Lower lobe of right lung (tissue), 2 donors: ENCODE results near the gene RRP8. TPM values are rescaled to one million over a fixed set of nuclear protein-coding genes. Genes with fewer than 3 reads are reported as not detected.

Experiments
- ATAC-seq, 2 donors: fragments of 200-7000 bp; cut with Tn5 transposase; one replicate each; pipeline ENCODE4 v1.9.1; 2020 to 2022; ENCODE audit warnings: mild to moderate bottlenecking in 2 of 2, moderate library complexity in 2 of 2
- DNase-seq: peaks from one replicate; pipeline ENCODE4 v3.0.0-alpha.2; 2020
- H3K27ac ChIP-seq: fragments of 200-600 bp; one replicate; pipeline ENCODE4 v1.8.0; 2022
- H3K27me3 ChIP-seq: fragments of 200-600 bp; one replicate; pipeline ENCODE4 v1.8.0; 2022; ENCODE audit warnings: low read depth
- H3K36me3 ChIP-seq: fragments of 200-600 bp; one replicate; pipeline ENCODE4 v1.8.0; 2022; ENCODE audit warnings: mild to moderate bottlenecking
- H3K4me1 ChIP-seq: fragments of 200-600 bp; one replicate; pipeline ENCODE4 v1.8.0; 2022
- H3K4me3 ChIP-seq: fragments of 200-600 bp; one replicate; pipeline ENCODE4 v1.8.0; 2022; ENCODE audit warnings: mild to moderate bottlenecking
- H3K9me3 ChIP-seq: fragments of 200-600 bp; one replicate; pipeline ENCODE4 v1.8.0; 2022
- CTCF ChIP-seq: fragments of 200-600 bp; IDR thresholded peaks from one replicate; pipeline ENCODE4 v1.8.0; 2022; ENCODE audit warnings: antibody characterized with exemption, mild to moderate bottlenecking
- intact Hi-C: fragments of 100-400 bp; cut with DNase I; formaldehyde crosslinking; loops from one replicate; pipeline ENCODE4 v1.11.0; 2022
- total RNA-seq: library from RNA; stranded (reverse); fragmentation: NEBNext Ultra II Directional; extraction: Animal tissue kit (Norgen Biotek cat#: 25700); gene quantifications from one replicate; pipeline ENCODE4 v1.2.1, GENCODE V29; 2021
- donor health status: DM: no; HTN: yes; CAD: no; lungs with severe emphysema.

Gene RRP8
- total RNA-seq, 1 donor from 2014 or later = 16.5 TPM

DNA sequence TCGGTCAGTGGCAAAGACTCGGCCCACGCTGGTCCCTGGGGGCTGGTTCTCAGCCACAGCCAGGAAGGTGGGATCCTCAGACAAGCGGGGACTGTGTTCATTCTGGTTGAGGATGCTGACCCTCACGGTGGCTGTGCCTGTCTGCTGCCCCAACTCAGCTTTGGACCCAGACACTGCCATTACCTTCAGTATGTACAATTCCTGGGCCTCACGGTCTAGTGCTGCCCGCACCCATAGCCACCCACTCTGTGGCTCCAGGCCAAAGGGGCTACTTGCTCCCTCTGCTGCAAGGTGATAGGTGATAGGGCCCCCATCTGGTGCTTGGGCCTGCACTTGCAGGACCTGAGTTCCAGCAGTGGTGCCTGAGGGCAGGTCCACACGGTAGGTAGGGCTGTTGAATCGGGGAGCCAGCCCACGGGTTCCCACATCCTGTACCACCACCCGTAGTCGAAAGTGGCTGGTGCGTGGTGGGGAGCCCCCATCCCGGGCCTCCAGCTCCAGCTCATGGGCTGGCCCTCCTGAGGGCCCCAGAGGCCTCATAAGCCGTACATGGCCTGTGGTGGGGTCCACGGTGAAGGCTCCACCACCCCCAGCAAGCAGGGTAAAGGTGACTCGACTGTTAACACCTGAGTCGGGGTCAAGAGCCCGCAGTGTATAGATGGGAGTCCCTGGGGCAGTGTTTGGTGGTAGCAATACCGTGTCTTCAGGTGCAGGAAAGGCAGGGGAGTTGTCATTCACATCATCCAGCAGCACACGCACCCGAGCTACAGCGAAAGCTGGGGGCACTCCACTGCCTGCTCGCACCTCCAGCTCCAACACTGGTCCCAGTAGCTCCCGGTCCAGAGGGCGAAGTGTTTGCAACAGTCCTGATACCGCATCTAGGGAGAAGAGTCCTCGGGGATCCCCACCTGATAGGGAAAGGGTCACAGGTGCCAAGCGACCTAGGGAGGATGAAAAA lies 29.0 kb upstream of the RRP8 start:
- Histone ChIP-seq H3K27me3 (no peaks in the 10 kb centered on the region), H3K36me3 (peaks cover 49% of the 10 kb centered on the region), H3K27ac (no peak overlapping the region), H3K4me3 (no peak overlapping the region), H3K4me1 (peaks cover 32% of the 10 kb centered on the region), H3K9me3 (no peaks in the 10 kb centered on the region)
- no peak for ATAC-seq
- no peak for TF ChIP-seq CTCF
- intact Hi-C loops = no loop called here
- no peak for DNase-seq

GRCh38 chr11:6631361-6631890 lies 28.0 kb upstream of the RRP8 start:
- no peak for DNase-seq
- Histone ChIP-seq H3K27me3 (no peaks in the 10 kb centered on the region), H3K4me1 (peaks cover 23% of the 10 kb centered on the region), H3K4me3 (no peak overlapping the region), H3K36me3 (peaks cover 59% of the 10 kb centered on the region), H3K9me3 (no peaks in the 10 kb centered on the region), H3K27ac (no peak overlapping the region)
- ATAC-seq = no peak
- TF ChIP-seq CTCF = no peak
- intact Hi-C loops = no loop called here

GRCh38 chr11:6630632-6631291 lies 27.3 kb upstream of the RRP8 start:
- ATAC-seq = peak in 1 of 2 donors; percentile 18
- intact Hi-C loops = no loop called here
- Histone ChIP-seq H3K27me3 (no peaks in the 10 kb centered on the region), H3K27ac (no peak overlapping the region), H3K4me1 (peaks cover 16% of the 10 kb centered on the region), H3K9me3 (no peaks in the 10 kb centered on the region), H3K36me3 (peaks cover 65% of the 10 kb centered on the region), H3K4me3 (peak overlapping the region; percentile 32)
- no peak for DNase-seq
- TF ChIP-seq CTCF = no peak

- Histone ChIP-seq H3K9me3 (no peaks in the 10 kb centered on the region), H3K4me1 (peaks cover 9% of the 10 kb centered on the region), H3K27ac (no peak overlapping the region), H3K4me3 (peak overlapping the region; percentile 32), H3K27me3 (no peaks in the 10 kb centered on the region), H3K36me3 (peaks cover 72% of the 10 kb centered on the region)
- no peak for TF ChIP-seq CTCF
- peak; percentile 22 to 67 for ATAC-seq
- intact Hi-C loops = no loop called here
- no peak for DNase-seq
Measured at GRCh38 chr11:6629892-6630631, 26.6 kb upstream of the RRP8 start.

- Histone ChIP-seq H3K4me3 (no peak overlapping the region), H3K36me3 (peaks cover 76% of the 10 kb centered on the region), H3K4me1 (peaks cover 4% of the 10 kb centered on the region), H3K27ac (no peak overlapping the region), H3K9me3 (no peaks in the 10 kb centered on the region), H3K27me3 (no peaks in the 10 kb centered on the region)
- intact Hi-C loops = no loop called here
- ATAC-seq (no peak), DNase-seq (no peak)
- TF ChIP-seq CTCF = no peak
Measured at GRCh38 chr11:6629573-6629891, 26.1 kb upstream of the RRP8 start.
